Keratinocyte (primary cell): Measurements from ENCODE around the gene LATS1. TPM values are rescaled to one million over a fixed set of nuclear protein-coding genes. Genes with fewer than 3 reads are reported as not detected.

Experiments used
- DNase-seq: peaks from one replicate; pipeline ENCODE4 v3.0.0-alpha.2; 2011; ENCODE audit warnings: low read depth, missing footprints, low spot score
- FAIRE-seq: peaks from 2 replicates; lab custom pipeline; 2011; peaks lifted over from hg19 to GRCh38; lab: Jason Lieb, UNC
- H2AFZ ChIP-seq: 2 replicates; pipeline ENCODE4 v1.6.0; 2012; ENCODE audit warnings: low read length, control low read depth, inconsistent platforms; ENCODE audit not compliant: control insufficient read depth
- H3K27ac ChIP-seq: 2 replicates; pipeline ENCODE4 v1.5.1; 2011; ENCODE audit warnings: low read length; ENCODE audit not compliant: control insufficient read depth, insufficient read depth
- H3K27me3 ChIP-seq: 3 replicates; pipeline ENCODE4 v1.6.0; 2011; ENCODE audit warnings: low read length; ENCODE audit not compliant: control insufficient read depth, insufficient read depth; ENCODE audit errors: extremely low read depth
- H3K36me3 ChIP-seq, 2 experiments: 2 replicates in 1 of 2; 3 replicates in 1 of 2; pipeline ENCODE4 v1.5.1; 2011; ENCODE audit warnings: low read length in 2 of 2, mild to moderate bottlenecking in 1 of 2; ENCODE audit not compliant: control insufficient read depth in 2 of 2, insufficient read depth in 2 of 2; ENCODE audit errors: extremely low read depth in 1 of 2
- H3K4me1 ChIP-seq: 3 replicates; pipeline ENCODE4 v1.5.1; 2011; ENCODE audit warnings: low read length; ENCODE audit not compliant: control insufficient read depth, insufficient read depth; ENCODE audit errors: extremely low read depth
- H3K4me2 ChIP-seq: 3 replicates; pipeline ENCODE4 v1.6.0; 2011; ENCODE audit warnings: low read depth, low read length; ENCODE audit not compliant: control insufficient read depth, insufficient read depth; ENCODE audit errors: extremely low read depth
- H3K4me3 ChIP-seq, 3 experiments: fragments of 200-600 bp in 1 of 3; sonication (generic) in 1 of 3; 2 replicates in 2 of 3; 3 replicates in 1 of 3; pipeline ENCODE4 v1.5.1; 2011 to 2016; ENCODE audit warnings: low read length in 3 of 3, mild to moderate bottlenecking in 3 of 3, control low read depth in 2 of 3, inconsistent platforms in 1 of 3, low read depth in 1 of 3, mixed read lengths in 1 of 3, mixed run types in 1 of 3, moderate library complexity in 1 of 3; ENCODE audit not compliant: control insufficient read depth in 2 of 3, insufficient read depth in 2 of 3; ENCODE audit errors: extremely low read depth in 1 of 3
- H3K79me2 ChIP-seq: 2 replicates; pipeline ENCODE4 v1.6.0; 2012; ENCODE audit warnings: low read length; ENCODE audit not compliant: control insufficient read depth, insufficient read depth
- H3K9ac ChIP-seq: 3 replicates; pipeline ENCODE4 v1.6.0; 2011; ENCODE audit warnings: low read length; ENCODE audit not compliant: control insufficient read depth, insufficient read depth; ENCODE audit errors: extremely low read depth
- H3K9me1 ChIP-seq: 3 replicates; pipeline ENCODE4 v1.6.0; 2011; ENCODE audit warnings: low read length; ENCODE audit not compliant: control insufficient read depth, insufficient read depth; ENCODE audit errors: extremely low read depth
- H3K9me3 ChIP-seq: 2 replicates; pipeline ENCODE4 v1.5.1; 2012; ENCODE audit warnings: low read depth, low read length; ENCODE audit not compliant: control insufficient read depth
- H4K20me1 ChIP-seq: 3 replicates; pipeline ENCODE4 v1.6.0; 2011; ENCODE audit warnings: low read length; ENCODE audit not compliant: control insufficient read depth, insufficient read depth; ENCODE audit errors: extremely low read depth
- EZH2 ChIP-seq: IDR thresholded peaks from one replicate; pipeline ENCODE4 v1.6.1; 2012; ENCODE audit warnings: inconsistent platforms, mild to moderate bottlenecking, low read length, moderate library complexity
- dilution Hi-C: fragments of 300-500 bp; cut with MboI; formaldehyde crosslinking; loops from one replicate; pipeline ENCODE4 v1.7.0; 2020; ENCODE audit warnings: low sequenced_read_pairs; ENCODE audit not compliant: extremely low pct_ligation_motif_present
- polyA plus RNA-seq, 5 experiments: library from polyadenylated mRNA; depleted of rRNA in 3 of 5; stranded (reverse) in 3 of 5; stranded (forward) in 1 of 5; unstranded in 1 of 5; fragments of >200 nt; gene quantifications; 1 replicate in 1 of 5; 2 replicates in 3 of 5; 3 replicates in 1 of 5; pipeline versions ENCODE4 v1.2.1 to v1.2.3, GENCODE V29; 2011 to 2012; ENCODE audit warnings: missing spikeins in 2 of 5, low read depth in 1 of 5, low replicate concordance in 1 of 5
- TF ChIP-seq, protein P1 (sequence below), 3 experiments: IDR thresholded peaks in 1 of 3; conservative IDR thresholded peaks in 1 of 3; optimal IDR thresholded peaks in 1 of 3; 2 replicates in 2 of 3; 3 replicates in 1 of 3; pipeline versions ENCODE3 to v1.5.1; 2011; ENCODE audit warnings: low read length in 3 of 3, mild to moderate bottlenecking in 3 of 3, moderate library complexity in 2 of 3, control low read depth in 1 of 3, inconsistent platforms in 1 of 3; ENCODE audit not compliant: insufficient read depth in 2 of 3; ENCODE audit errors: extremely low read depth in 1 of 3

The LATS1 gene
- polyA plus RNA-seq, 1 donor (not counting 4 experiments of a cell fraction or from before 2014, with no cell fraction given), result 11.3 TPM

DNA sequence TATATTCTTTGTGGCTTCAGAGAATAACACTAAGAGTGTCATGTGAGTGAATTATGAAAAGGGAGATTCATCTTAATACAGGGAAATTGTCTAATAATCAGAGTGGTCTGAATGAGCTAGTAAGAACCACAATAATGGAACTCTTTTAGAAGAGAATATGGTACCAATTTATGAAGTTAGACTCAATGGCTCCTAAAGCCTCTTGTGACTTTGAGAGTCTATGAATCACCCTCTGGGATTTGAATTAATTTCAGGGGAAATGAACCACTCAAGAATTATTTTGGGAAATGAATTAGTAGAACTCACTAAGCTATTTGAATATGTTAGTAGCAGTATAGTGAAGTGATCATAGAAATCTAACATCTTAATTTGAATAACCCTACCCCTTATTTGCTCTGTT lies 46.0 kb upstream of the LATS1 start:
- H3K9me1 ChIP-seq, result no peaks in the 10 kb centered on the region
- DNase-seq (no peak), FAIRE-seq (no peak)
- H3K79me2 ChIP-seq, result peaks cover 76% of the 10 kb centered on the region
- H3K27me3 ChIP-seq, result no peaks in the 10 kb centered on the region
- peaks cover 0 to 2% of the 10 kb centered on the region in 2 experiments for H3K36me3 ChIP-seq
- H3K4me3 ChIP-seq, result no peak overlapping the region
- no peaks in the 10 kb centered on the region for H3K4me1 ChIP-seq
- no peak overlapping the region for H2AFZ ChIP-seq
- H3K27ac ChIP-seq, result no peak overlapping the region
- peaks cover 2% of the 10 kb centered on the region for H3K9me3 ChIP-seq
- no peak overlapping the region for H3K9ac ChIP-seq
- no peaks in the 10 kb centered on the region for H4K20me1 ChIP-seq
- no peak overlapping the region for H3K4me2 ChIP-seq
- TF ChIP-seq, protein P1, sequence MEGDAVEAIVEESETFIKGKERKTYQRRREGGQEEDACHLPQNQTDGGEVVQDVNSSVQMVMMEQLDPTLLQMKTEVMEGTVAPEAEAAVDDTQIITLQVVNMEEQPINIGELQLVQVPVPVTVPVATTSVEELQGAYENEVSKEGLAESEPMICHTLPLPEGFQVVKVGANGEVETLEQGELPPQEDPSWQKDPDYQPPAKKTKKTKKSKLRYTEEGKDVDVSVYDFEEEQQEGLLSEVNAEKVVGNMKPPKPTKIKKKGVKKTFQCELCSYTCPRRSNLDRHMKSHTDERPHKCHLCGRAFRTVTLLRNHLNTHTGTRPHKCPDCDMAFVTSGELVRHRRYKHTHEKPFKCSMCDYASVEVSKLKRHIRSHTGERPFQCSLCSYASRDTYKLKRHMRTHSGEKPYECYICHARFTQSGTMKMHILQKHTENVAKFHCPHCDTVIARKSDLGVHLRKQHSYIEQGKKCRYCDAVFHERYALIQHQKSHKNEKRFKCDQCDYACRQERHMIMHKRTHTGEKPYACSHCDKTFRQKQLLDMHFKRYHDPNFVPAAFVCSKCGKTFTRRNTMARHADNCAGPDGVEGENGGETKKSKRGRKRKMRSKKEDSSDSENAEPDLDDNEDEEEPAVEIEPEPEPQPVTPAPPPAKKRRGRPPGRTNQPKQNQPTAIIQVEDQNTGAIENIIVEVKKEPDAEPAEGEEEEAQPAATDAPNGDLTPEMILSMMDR (optimal IDR thresholded peaks at IDR 0.05 in 1 of 3, IDR thresholded peaks at IDR 0.05 in 1 of 3, conservative IDR thresholded peaks at IDR 0.05 in 1 of 3; ENCODE audit: extremely low read depth in 1 of 3, insufficient read depth in 2 of 3, low read length in 3 of 3), result no peak
- TF ChIP-seq EZH2, result no peak
- dilution Hi-C loops, result no loop called here

DNA sequence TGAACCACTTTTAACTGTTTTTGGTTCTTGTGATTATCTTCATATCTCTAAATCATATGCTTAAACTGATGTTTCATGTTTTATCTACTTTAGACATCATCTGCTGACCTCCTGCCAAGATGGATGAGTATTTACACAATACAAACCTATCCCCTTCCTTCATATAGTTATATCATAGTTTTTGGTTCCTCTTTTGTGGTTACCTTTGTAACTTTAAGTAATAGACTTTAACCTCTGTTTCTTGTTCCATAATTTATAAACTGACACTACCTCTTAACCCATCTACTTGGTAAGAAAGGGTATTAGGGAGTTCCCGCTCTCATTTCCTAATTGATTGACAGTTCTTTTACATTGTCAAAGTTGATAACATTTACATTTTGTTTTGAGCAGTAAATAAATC lies 43.5 kb upstream of the LATS1 start:
- dilution Hi-C loops, result no loop called here
- DNase-seq (no peak), FAIRE-seq (no peak)
- Histone ChIP-seq H3K9ac (no peak overlapping the region), H3K36me3 (no peaks in the 10 kb centered on the region), H3K27me3 (no peaks in the 10 kb centered on the region), H3K4me2 (no peak overlapping the region), H4K20me1 (no peaks in the 10 kb centered on the region), H3K9me1 (no peaks in the 10 kb centered on the region), H3K27ac (no peak overlapping the region), H3K4me1 (no peaks in the 10 kb centered on the region), H3K4me3 (no peak overlapping the region), H2AFZ (no peak overlapping the region), H3K79me2 (peaks cover 79% of the 10 kb centered on the region), H3K9me3 (peaks cover 2% of the 10 kb centered on the region)
- no peak for TF ChIP-seq EZH2
- TF ChIP-seq, protein P1 (optimal IDR thresholded peaks at IDR 0.05 in 1 of 3, IDR thresholded peaks at IDR 0.05 in 1 of 3, conservative IDR thresholded peaks at IDR 0.05 in 1 of 3; ENCODE audit: extremely low read depth in 1 of 3, insufficient read depth in 2 of 3, low read length in 3 of 3), result no peak
